ENCODE data around the gene MRPS2. TPM values are rescaled to one million over a fixed set of nuclear protein-coding genes. Genes with fewer than 3 reads are reported as not detected.
"Not testable (repeated sequence)": the region's sequence is repeated elsewhere in the genome, so short reads cannot be mapped to it uniquely, and the experiment has no call there.

MRPS2 gene
- total RNA-seq, 2 experiments from 2014 or later: 33.8 to 37.5 TPM

DNA sequence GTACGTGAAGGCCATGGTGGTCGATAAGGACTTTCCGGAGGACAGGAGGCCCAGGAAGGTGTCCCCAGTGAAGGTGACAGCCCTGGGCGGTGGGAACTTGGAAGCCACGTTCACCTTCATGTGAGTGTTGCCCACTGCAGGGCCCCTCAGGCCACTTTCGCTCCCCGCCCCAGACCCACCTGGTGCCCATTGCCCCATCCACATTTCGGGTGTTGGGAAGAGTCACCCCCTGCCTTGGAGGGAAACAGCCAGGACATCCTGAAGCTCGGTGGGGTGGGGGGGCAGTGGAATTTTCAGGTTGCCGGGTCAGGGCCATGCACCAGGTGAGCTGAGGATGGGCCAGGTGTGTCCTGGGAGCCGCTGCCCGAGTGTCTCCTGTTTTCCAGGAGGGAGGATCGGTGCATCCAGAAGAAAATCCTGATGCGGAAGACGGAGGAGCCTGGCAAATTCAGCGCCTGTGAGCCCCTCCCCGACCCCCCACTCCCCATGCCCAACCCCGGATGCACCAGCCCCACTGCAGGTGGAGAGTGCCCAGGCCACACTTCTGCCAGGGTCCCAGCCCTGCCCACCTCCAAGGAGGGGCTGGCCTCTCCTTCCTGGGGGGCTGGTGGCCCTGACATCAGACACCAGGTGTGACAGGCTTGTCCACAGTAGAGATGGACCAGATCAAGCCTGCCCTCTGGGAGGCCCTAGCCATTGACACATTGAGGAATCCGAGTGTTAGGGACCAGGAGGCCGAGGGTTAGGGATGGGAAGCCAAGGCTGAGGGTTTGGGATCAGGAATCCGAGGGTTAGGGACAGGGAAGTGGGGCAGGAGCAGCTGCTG, 46.5 kb downstream of the MRPS2 start:
- H3K36me3 Mint-ChIP-seq (ENCODE audit: low read depth); H3K4me3 Mint-ChIP-seq; H3K27ac Mint-ChIP-seq; H3K9me3 Mint-ChIP-seq; DNase-seq; H3K4me1 Mint-ChIP-seq; CTCF ChIA-PET; POLR2A ChIA-PET: not testable (repeated sequence)
- peaks cover 11% of the 10 kb centered on the region for H3K27me3 Mint-ChIP-seq

DNA sequence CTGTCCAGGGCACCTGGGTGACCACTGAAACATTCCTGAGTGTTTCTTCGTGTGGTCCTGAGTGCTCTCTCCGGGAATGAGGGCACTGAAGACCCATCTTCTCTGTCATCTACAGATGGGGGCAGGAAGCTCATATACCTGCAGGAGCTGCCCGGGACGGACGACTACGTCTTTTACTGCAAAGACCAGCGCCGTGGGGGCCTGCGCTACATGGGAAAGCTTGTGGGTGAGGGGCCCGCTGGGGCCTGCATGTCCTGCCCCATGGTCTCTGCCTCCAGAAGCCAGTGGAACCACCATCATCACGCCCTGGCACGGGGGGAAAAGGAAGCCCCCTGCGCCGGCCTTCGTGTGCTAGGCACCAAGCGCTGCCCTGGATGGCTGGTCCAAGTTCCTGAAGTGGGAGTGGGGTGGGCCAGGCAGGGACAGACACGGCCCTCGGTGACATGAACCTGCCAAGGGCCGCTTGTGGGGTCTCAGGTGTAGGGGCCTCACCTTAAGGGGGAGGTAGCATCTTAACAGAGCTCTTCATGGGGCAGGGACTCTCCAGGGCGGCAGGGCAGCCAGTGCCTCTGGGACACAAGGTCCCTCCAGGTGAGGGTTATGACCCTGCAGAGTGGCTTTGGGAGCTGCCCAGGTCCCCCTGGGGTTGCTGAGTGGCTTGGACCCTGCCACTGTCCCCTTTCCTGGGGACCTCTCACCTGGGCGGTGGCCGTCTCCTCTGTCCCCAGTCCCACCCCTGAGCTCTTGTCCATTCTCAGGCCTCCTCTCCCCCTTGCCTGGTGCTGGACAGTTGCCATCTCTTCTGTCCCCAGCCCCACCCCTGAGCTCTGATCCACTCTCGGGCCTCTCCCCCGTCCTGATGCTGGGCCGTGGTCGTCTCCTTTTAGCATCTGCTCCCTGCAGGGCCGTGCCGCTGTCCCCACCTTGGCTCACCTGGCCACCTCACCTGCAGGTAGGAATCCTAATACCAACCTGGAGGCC, 47.6 kb downstream of the MRPS2 start:
- no peak overlapping the region for H3K27ac Mint-ChIP-seq
- H3K4me1 Mint-ChIP-seq: no peaks in the 10 kb centered on the region
- POLR2A ChIA-PET: no interaction called here
- DNase-seq: no peak
- no peaks in the 10 kb centered on the region for H3K36me3 Mint-ChIP-seq (ENCODE audit: low read depth)
- no peak overlapping the region for H3K4me3 Mint-ChIP-seq
- no peaks in the 10 kb centered on the region for H3K9me3 Mint-ChIP-seq
- peaks cover 7% of the 10 kb centered on the region for H3K27me3 Mint-ChIP-seq
- CTCF ChIA-PET: no interaction called here

- POLR2A ChIA-PET; H3K27me3 Mint-ChIP-seq; H3K9me3 Mint-ChIP-seq; H3K4me1 Mint-ChIP-seq; DNase-seq; H3K4me3 Mint-ChIP-seq; CTCF ChIA-PET; H3K36me3 Mint-ChIP-seq (ENCODE audit: low read depth); H3K27ac Mint-ChIP-seq: not testable (repeated sequence)
Measured at GRCh38 chr9:135549478-135550343, 49.2 kb downstream of the MRPS2 start.

DNA sequence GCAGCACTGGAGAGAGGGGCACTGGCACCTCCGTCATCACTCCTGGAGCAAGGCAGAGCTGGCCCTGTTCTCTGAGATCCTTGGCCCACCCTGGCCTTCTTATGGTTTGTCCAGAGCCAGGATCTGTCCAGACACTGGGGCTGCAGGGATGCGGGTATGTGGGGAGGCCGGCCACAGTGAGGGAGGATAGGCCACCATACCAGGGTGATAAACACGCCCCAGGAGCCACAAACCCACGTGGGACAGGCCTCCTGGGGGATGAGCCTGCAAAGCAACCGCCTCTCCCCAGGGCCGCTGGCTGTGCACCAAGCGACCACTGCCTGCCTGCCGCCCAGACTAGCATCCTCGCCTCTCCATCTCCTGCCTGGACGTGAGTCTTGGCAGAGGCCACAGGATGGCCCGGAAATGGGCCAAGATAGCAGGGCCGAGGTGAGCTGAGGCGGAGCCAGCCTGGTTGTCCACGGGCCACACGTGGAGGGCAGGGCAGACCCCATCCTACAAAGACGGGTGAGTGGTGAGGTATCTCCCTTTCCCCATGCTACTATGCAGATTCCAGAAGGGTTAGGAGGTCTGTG, 49.9 kb downstream of the MRPS2 start:
- CTCF ChIA-PET: no interaction called here
- Mint-ChIP-seq H3K36me3 (ENCODE audit: low read depth) (no peaks in the 10 kb centered on the region), H3K4me3 (no peak overlapping the region), H3K9me3 (no peaks in the 10 kb centered on the region), H3K27ac (no peak overlapping the region), H3K4me1 (no peaks in the 10 kb centered on the region), H3K27me3 (no peaks in the 10 kb centered on the region)
- POLR2A ChIA-PET: no interaction called here
- DNase-seq: no peak

DNA sequence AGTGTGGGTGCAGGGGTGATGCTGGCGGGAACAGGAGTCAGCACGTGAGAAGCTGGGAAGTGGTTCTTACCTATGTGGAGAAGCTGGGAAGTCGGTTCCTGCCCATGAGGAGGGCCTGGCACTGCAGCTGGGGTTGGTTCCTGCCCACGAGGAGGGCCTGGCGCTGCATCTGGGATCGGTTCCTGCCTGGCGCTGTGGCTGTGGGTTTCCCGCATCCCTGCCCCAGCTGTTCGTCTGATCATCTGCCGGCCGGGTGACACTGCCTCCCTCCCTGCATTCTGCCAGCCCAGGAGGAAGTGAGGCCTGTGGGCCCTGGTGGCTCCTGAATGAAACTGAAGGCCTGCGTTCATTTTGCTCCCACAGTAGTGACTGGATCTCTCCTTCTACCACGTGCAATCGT, 50.5 kb downstream of the MRPS2 start:
- no peak overlapping the region for H3K27ac Mint-ChIP-seq
- H3K27me3 Mint-ChIP-seq: no peaks in the 10 kb centered on the region
- H3K36me3 Mint-ChIP-seq (ENCODE audit: low read depth): no peaks in the 10 kb centered on the region
- no peak overlapping the region for H3K4me3 Mint-ChIP-seq
- H3K9me3 Mint-ChIP-seq: no peaks in the 10 kb centered on the region
- no peaks in the 10 kb centered on the region for H3K4me1 Mint-ChIP-seq
- ChIA-PET CTCF (no interaction called here), POLR2A (no interaction called here)
- no peak for DNase-seq

- H3K36me3 Mint-ChIP-seq (ENCODE audit: low read depth): no peaks in the 10 kb centered on the region
- H3K27me3 Mint-ChIP-seq: no peaks in the 10 kb centered on the region
- no peak overlapping the region for H3K4me3 Mint-ChIP-seq
- no peaks in the 10 kb centered on the region for H3K9me3 Mint-ChIP-seq
- ChIA-PET POLR2A (no interaction called here), CTCF (no interaction called here)
- no peak overlapping the region for H3K27ac Mint-ChIP-seq
- H3K4me1 Mint-ChIP-seq: no peaks in the 10 kb centered on the region
- DNase-seq: no peak
Measured at GRCh38 chr9:135551456-135551855, 51.0 kb downstream of the MRPS2 start.

GRCh38 chr9:135552021-135552697, 51.7 kb downstream of the MRPS2 start:
- no peak overlapping the region for H3K4me3 Mint-ChIP-seq
- no peak for DNase-seq
- ChIA-PET CTCF (no interaction called here), POLR2A (no interaction called here)
- H3K36me3 Mint-ChIP-seq (ENCODE audit: low read depth): no peaks in the 10 kb centered on the region
- no peak overlapping the region for H3K27ac Mint-ChIP-seq
- peaks cover 2% of the 10 kb centered on the region for H3K27me3 Mint-ChIP-seq
- no peaks in the 10 kb centered on the region for H3K4me1 Mint-ChIP-seq
- H3K9me3 Mint-ChIP-seq: no peaks in the 10 kb centered on the region

GRCh38 chr9:135552698-135553171, 52.3 kb downstream of the MRPS2 start:
- ChIA-PET POLR2A (no interaction called here), CTCF (no interaction called here)
- DNase-seq: no peak
- Mint-ChIP-seq H3K27ac (no peak overlapping the region), H3K27me3 (peaks cover 2% of the 10 kb centered on the region), H3K4me3 (no peak overlapping the region), H3K4me1 (no peaks in the 10 kb centered on the region), H3K36me3 (ENCODE audit: low read depth) (no peaks in the 10 kb centered on the region), H3K9me3 (no peaks in the 10 kb centered on the region)

Other genes starting within 250 kb of the MRPS2 start
- gene PPP1R26, start 20.9 kb upstream of the MRPS2 start, total RNA-seq: 1 to 10 TPM; 2.9 to 4.7 TPM
- gene LCN1, start 20.8 kb downstream of the MRPS2 start, total RNA-seq: not detected
- gene OBP2A, start 45.4 kb downstream of the MRPS2 start, total RNA-seq: not detected
- not detected for gene PAEP, start 61.1 kb downstream of the MRPS2 start, total RNA-seq
- gene GLT6D1, start 138.9 kb downstream of the MRPS2 start, total RNA-seq: not detected
- gene LCN9, start 162.6 kb downstream of the MRPS2 start, total RNA-seq: not detected
- gene SOHLH1, start 198.8 kb downstream of the MRPS2 start, total RNA-seq: not detected
- under 1 TPM in 1 of 2 experiments, not detected in 1; 0.08 TPM for gene KCNT1, start 201.5 kb downstream of the MRPS2 start, total RNA-seq

Data from activated CD4-positive, alpha-beta memory T cell treated with anti-CD3 and anti-CD28 coated beads, Interleukin-2, amount 10 ng/mL, durations not matched to agents 7 days and 5 days (primary cell).